NCI-H446 (cell line): Measurements from ENCODE around the gene KDM2B.

ENCODE experiments used
- DNase-seq, 2 experiments: peaks; one replicate each; lab custom pipeline; 2025; lab: John Stamatoyannopoulos, UW

The KDM2B gene

DNA sequence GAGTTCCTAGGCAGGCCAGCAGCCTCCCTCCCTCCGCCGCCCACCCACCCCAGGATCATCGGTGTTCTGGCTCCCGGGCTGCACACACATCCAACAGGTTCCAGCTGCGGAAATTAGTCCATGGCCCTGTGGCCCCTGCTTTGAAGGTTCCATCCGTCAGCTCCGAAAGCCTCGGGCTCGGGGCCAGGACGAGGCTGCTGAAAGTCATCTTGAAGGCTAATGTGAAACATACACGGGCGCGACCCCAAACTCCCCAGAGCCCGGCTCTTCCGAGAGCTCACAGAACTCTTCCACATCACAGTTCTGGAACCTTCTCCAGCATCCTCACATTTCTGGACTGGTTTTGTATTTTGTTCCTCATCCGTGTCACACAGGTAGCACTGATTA lies 19.8 kb downstream of the KDM2B start:
- no peak for DNase-seq

- no peak for DNase-seq
Observed at GRCh38 chr12:121560392-121561008, 20.3 kb downstream of the KDM2B start.

DNA sequence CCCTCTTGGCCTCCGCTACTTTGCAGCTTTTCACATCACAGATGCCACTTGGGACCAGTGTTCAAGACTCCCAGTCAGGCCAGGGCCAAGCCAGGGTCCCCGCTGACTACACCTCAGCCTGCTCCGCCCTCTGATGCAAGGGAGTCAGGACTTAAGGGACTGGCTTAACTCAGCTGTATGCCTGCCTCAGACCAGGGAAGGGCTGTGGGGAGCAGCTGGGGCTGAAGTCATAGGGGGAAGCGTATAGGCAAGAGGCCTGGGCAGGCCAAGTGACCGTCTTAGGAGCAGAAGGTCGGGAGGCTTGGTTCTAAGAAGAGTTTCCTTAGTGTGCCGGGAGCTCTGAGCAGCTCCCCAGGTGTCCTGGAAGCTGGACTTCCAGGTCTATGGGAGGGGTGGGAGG lies 21.9 kb downstream of the KDM2B start:
- no peak for DNase-seq

GRCh38 chr12:121550974-121551634 lies 29.7 kb downstream of the KDM2B start:
- no peak for DNase-seq

DNA sequence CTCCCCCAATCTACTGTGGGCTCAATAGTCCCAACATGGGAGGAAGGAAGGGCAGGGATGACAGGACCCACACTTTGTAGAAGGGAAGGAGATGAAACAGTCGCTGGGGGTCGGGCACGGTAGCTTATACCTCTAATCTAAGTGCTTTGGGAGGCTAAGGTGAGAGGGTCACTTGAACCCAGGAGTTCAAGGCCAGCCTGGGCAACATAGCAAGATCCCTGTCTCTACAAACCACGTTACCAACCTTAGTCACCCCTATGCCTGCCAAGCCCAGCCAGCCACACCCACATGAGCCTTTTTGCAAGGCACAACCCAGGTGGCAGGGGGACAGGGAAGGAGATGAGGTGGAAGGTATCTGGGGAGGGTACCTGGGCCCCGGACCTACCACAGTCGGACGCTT lies 31.7 kb downstream of the KDM2B start:
- no peak for DNase-seq

GRCh38 chr12:121545480-121545879 lies 35.3 kb downstream of the KDM2B start:
- DNase-seq = no peak

DNA sequence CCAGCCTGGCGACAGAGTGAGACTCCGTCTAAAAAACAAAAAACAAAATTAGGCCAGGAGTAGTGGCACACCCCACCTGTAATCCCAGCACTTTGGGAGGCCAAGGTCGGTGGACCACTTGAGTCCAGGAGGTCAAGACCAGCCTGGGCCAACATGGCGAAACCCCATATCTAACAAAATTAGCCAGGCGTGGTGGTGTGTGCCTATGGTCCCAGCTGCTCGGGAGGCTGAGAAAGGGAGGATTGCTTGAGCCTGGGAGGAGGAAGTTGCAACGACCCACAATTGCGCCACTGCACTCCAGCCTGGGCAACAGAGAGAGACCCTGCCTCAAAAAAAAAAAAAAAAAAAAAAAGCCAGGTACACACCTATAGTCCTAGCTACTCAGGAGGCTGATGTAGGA lies 37.0 kb downstream of the KDM2B start:
- no peak for DNase-seq

GRCh38 chr12:121539908-121540307 lies 40.9 kb downstream of the KDM2B start:
- no peak for DNase-seq

DNA sequence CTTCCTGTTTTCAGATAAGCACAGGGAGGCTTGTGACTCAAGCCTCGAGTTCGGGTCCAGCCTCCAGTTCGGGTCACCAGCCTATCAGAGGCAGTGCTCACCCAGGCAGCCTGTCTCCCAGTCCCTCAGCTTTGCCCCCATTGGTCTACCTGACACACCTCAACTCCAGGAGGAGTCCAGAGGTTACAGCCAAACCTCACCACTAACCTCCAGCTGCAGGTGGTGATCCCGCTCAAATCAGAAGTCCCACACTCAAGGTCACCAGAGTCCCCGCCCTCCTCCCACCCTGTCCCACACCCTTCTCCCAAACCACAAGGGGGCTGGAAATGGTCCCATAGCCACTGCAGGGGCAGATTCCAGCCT lies 42.1 kb downstream of the KDM2B start:
- peak in 1 of 2 experiments; percentile 4 for DNase-seq

GRCh38 chr12:121537814-121538698 lies 42.8 kb downstream of the KDM2B start:
- peak in 1 of 2 experiments; percentile 11 for DNase-seq

- peak in 1 of 2 experiments; percentile 33 for DNase-seq
Observed at GRCh38 chr12:121536899-121537813, 43.7 kb downstream of the KDM2B start.

DNA sequence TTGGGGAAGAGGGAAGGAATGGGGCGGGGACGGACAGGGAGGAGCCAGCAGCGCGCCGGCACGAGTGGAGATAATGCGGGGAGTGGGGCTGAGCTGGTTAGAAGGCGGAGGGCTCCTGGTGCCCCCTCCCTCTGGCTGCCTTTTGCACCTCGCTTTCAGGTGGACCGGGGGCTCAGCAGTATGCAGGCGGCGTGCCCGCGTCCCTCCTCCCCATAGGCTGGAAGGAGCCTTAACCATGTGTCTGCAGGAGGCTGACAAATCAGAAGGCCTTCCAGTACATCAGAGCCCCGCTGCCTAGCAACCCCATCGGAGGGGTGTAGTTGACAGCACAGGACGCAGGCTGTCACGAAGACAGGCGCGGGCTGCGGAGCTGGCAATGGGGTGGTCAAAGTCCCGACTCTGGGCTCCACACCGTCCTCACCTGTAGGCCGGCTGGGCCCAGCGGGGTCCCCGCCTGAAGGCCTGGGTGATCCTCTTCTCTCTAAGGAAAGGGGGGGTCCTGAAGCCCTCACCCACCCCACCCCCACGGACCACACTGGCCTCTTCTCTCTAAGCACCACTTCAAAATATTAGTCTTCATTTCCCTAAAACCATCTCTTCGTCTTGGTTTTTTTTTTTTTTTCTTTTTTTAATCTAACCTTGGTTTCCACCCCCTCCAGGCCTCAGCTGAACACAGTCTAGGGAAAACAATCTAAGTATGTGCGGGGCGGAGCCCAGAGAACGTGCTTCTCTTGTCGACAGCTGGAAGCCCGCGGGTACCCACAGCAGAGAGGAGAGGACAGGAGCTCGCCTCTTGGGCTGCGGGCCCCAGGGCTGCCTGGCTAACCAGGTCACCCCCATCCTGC lies 44.5 kb downstream of the KDM2B start:
- DNase-seq = peak in 1 of 2 experiments; percentile 27

GRCh38 chr12:121535150-121536053 lies 45.4 kb downstream of the KDM2B start:
- no peak for DNase-seq

GRCh38 chr12:121534495-121535148 lies 46.2 kb downstream of the KDM2B start:
- DNase-seq = no peak

DNA sequence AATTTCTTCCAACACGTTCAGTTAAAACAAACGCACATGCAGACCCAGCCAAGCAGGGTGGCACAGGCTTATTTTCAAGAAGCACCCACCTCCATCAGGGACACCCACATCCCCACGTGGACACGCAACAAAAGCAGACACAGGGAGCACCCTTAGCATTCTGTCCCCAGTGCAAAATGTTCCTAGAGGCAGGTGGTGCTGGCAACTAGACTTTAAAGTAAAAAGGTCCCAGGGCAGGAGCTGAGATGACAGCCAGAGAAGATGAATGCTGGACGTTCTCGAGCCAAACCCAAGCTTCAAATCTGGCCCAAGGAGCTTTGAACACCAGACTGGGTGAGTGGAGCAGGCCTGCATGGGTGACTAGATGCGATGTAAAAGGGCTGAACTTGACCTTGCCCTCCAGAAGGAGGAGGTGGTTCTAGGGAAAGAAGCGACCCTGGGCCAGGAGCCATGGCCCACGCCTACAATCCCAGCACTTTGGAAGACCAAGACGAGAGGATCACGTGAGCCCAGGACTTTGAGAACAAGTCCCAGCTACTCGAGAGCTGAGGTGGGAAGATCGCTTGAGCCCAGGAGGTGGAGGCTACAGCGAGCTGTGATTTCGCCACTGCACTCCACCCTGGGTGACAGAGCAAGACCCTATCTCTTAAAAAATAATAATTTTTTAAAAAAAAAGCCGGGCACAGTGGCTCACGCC lies 47.3 kb downstream of the KDM2B start:
- no peak for DNase-seq

GRCh38 chr12:121532503-121533393 lies 48.1 kb downstream of the KDM2B start:
- DNase-seq = no peak

DNA sequence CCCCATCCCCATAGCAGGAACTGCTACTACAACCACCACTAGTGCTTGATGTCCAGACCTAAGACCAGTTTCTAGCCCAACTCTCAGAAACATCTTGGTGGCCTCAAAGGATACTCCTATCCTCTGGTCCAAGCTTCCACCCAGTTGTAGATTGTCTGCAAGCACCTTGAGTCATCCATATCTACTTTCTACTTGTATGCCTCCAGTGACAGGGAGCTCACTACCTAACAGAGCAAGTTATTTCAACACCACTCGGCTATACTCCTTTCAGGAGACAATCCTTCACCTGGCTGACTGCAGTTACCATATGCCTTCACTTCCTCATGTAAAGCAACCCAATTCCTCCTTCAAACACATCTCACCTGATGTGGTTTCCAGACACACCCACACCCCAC lies 49.5 kb downstream of the KDM2B start:
- no peak for DNase-seq
